Heart right ventricle (tissue), 16 donors: ENCODE results near the gene BNIP3. TPM values are rescaled to one million over a fixed set of nuclear protein-coding genes. Genes with fewer than 3 reads are reported as not detected.
A peak's percentile ranks its signal among the peaks of the same experiment; 100 is the strongest.

Experiments
- ATAC-seq, 8 donors: fragments of 200-7000 bp; cut with Tn5 transposase; one replicate each; pipeline ENCODE4 v1.9.1; 2020; ENCODE audit warnings: mild to moderate bottlenecking in 8 of 8, moderate library complexity in 8 of 8, moderate number of reproducible peaks in 1 of 8
- DNase-seq, 2 donors: peaks; one replicate each; pipeline ENCODE4 v3.0.0-alpha.2; 2020
- H3K27ac ChIP-seq, 10 donors: fragments of 200-600 bp; sonication (generic) in 2 of 10; one replicate each; pipeline versions ENCODE4 v1.5.0 to v1.8.0; 2020 to 2022; ENCODE audit warnings: mild to moderate bottlenecking in 3 of 10
- H3K27me3 ChIP-seq, 7 donors: fragments of 200-600 bp; one replicate each; pipeline ENCODE4 v1.8.0; 2021 to 2022; ENCODE audit warnings: mild to moderate bottlenecking in 2 of 7
- H3K36me3 ChIP-seq, 9 donors: fragments of 200-600 bp; sonication (generic) in 1 of 9; one replicate each; pipeline versions ENCODE4 v1.5.0 to v1.8.0; 2020 to 2022; ENCODE audit warnings: mild to moderate bottlenecking in 2 of 9
- H3K4me1 ChIP-seq, 9 donors: fragments of 200-600 bp; sonication (generic) in 1 of 9; one replicate each; pipeline versions ENCODE4 v1.5.0 to v1.8.0; 2020 to 2022; ENCODE audit warnings: mild to moderate bottlenecking in 4 of 9
- H3K4me3 ChIP-seq, 10 donors: fragments of 200-600 bp; sonication (generic) in 2 of 10; one replicate each; pipeline versions ENCODE4 v1.5.0 to v1.8.0; 2020 to 2022; ENCODE audit warnings: mild to moderate bottlenecking in 7 of 10, moderate library complexity in 2 of 10
- H3K9me3 ChIP-seq, 11 donors: fragments of 200-600 bp in 10 of 11; sonication (generic) in 2 of 11; one replicate each; pipeline versions ENCODE4 v1.5.0 to v1.8.0; 2013 to 2022; ENCODE audit warnings: mild to moderate bottlenecking in 2 of 11, control low read depth in 1 of 11, moderate library complexity in 1 of 11
- WGBS, 2 donors: extraction: QIAGEN DNeasy Blood & Tissue Kit; methylation state at CpG; one replicate each; pipeline ENCODE4 v1.1.7; 2013; ENCODE audit warnings: inconsistent platforms in 1 of 2; 5-methylcytosine and 5-hydroxymethylcytosine counted together
- intact Hi-C, 10 donors: fragments of 100-400 bp; cut with DNase I; formaldehyde crosslinking; loops; one replicate each; pipeline versions ENCODE4 v1.11.1 to v1.14.2; 2022
- polyA plus RNA-seq, 2 donors: library from polyadenylated mRNA; stranded (reverse); fragments of 200-250 nt; gene quantifications; one replicate each; pipeline ENCODE4 v1.2.3, GENCODE V29; 2013
- total RNA-seq, 10 donors: library from RNA; stranded (reverse); fragmentation: NEBNext Ultra II Directional in 3 of 10; extraction: Animal tissue kit (Norgen Biotek cat#: 25700) in 3 of 10; gene quantifications; one replicate each; pipeline versions ENCODE4 v1.2.1 to v1.2.4, GENCODE V29; 2021 to 2023
- TF ChIP-seq, protein P1 (sequence below), 9 donors: fragments of 200-600 bp; sonication (generic) in 2 of 9; IDR thresholded peaks; one replicate each; pipeline versions ENCODE4 v1.5.0 to v1.8.0; 2021 to 2022; ENCODE audit warnings: antibody characterized with exemption in 9 of 9, mild to moderate bottlenecking in 5 of 9, moderate library complexity in 1 of 9
- donor health status: Arrhythmogenic right ventricular cardiomyopathy.
- donor health status: ischemic (EF 13 %, LVEDD 7.1; RV severe dilation, severe dysfunction).
- donor health status: healthy with polysubstance abuse.
- donor health status: DM: no; HTN: yes; CAD: no.
- donor health status: DM: no; HTN: no; CAD: no.
- donor health status: ischemic (EF 25% LVEDD 6.9; RV normal size, moderate dysfunction).
- donor health status: ischemic (EF 25% LVEDD 5.7; RV mildly dilated, moderate dysfunction).
- donor health status: healthy.
- donor health status: DM: yes; HTN: yes; CAD: no.
- donor health status: Ischemic cardiomyopathy.
- donor health status: ischemic (EF 35%, LVEDD 5.7; RV mildly dilated, moderate dysfunction).
- donor health status: nonischemic (EF 11% LVEDD 7.7; RV severe dilation, severe dysfunction).
- donor health status: DM: yes; HTN: yes; CAD: no.
- donor health status: PGD.
- donor health status: ischemic (EF 29% LVEDD 5.4; RV normal size, mild dysfunction).
- donor health status: nonischemic (EF 23%, LVEDD 6.1; RV moderate dilation, normal function).

The BNIP3 gene
- total and polyA plus RNA-seq, 12 donors: 34.6 to 211 (median 148) TPM

DNA sequence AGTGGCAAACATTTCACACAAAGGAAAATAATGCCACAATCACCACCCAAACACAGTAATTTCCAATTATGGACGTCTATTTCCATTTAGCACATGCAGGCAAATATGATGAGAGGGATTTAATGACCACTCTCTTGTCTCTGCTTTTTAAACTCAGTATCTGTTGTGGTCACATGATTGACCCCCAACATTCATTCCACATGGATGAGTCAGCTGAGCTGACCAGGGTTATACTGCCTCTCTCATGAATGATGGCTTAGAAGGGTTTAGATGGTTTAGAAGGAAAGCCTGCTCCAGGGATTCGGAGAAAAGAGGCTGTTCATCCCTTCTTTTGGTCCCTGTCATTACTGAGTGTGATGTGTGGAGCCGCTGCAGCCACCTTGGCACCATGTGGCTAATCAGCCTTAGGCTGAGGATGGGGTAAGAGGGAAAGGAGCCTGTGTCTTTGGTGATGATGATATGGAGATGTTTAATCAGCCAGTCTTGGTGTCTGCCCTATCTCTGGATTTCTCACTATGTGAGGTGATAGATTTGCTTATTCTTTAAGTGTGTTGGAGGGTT is 45.8 kb upstream of the BNIP3 start:
- no peaks in the 10 kb centered on the region for H3K36me3 ChIP-seq
- TF ChIP-seq, protein P1, sequence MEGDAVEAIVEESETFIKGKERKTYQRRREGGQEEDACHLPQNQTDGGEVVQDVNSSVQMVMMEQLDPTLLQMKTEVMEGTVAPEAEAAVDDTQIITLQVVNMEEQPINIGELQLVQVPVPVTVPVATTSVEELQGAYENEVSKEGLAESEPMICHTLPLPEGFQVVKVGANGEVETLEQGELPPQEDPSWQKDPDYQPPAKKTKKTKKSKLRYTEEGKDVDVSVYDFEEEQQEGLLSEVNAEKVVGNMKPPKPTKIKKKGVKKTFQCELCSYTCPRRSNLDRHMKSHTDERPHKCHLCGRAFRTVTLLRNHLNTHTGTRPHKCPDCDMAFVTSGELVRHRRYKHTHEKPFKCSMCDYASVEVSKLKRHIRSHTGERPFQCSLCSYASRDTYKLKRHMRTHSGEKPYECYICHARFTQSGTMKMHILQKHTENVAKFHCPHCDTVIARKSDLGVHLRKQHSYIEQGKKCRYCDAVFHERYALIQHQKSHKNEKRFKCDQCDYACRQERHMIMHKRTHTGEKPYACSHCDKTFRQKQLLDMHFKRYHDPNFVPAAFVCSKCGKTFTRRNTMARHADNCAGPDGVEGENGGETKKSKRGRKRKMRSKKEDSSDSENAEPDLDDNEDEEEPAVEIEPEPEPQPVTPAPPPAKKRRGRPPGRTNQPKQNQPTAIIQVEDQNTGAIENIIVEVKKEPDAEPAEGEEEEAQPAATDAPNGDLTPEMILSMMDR (IDR thresholded peaks at IDR 0.05): no peak
- H3K9me3 ChIP-seq: no peaks in the 10 kb centered on the region
- intact Hi-C loops: loop anchor here in 1 of 10 donors (10.0 kb wide), 1 partner anchor 117 kb away; no protein-coding TSS in a partner anchor
- no peak overlapping the region for H3K4me3 ChIP-seq
- H3K27ac ChIP-seq: no peak overlapping the region
- DNase-seq: no peak
- 69 to 78% methylated on average over 3 of the region's 3 CpGs for WGBS, 2 donors
- no peak for ATAC-seq
- peaks cover 0 to 12% (median 8%) of the 10 kb centered on the region in 9 donors for H3K4me1 ChIP-seq
- H3K27me3 ChIP-seq: peaks cover 0 to 67% (median 54%) of the 10 kb centered on the region in 7 donors

DNA sequence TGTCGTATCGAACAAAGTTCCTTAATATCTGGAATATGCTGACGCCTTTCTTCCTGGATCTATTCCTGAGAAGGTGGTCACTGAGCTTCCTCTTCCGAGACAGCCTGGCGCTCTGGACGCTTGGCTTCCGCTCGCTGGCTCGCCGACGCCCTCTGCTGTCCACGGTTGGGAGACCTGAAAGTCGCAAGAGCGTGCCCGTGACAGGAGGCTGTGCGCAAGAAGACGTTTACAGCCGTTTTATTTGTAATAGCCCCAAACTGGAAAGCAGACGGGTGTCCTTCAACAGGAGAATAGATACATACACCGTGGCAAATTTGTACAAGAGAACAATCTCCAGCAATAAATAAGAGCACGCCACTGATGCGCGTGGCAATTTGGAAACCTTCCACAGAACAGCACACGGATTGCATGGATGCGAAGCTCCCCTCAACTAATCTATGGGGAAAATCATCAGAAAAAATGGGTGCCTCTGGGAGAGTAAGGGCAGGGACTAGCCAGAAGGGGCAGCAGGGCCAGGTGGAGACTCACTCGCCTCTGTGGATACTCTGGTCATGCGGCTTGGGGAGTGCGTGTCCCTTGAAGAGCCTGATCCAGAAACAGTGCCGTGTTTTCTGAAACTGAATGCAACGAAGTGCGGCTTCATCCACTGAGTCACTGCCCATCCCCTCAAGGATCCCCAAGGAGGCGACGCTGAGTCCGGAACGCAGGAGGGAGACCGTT is 41.5 kb upstream of the BNIP3 start:
- intact Hi-C loops: loop anchor here (1.0 to 10.0 kb wide), 7 partner anchors 41 to 138 kb away; partner anchors contain the start of genes BNIP3 (in 3 of the 10) and PPP2R2D (in 1 of the 10)
- 16 to 20% methylated on average over 36 of the region's 36 CpGs for WGBS, 2 donors

GRCh38 chr10:132022241-132022640 is 40.5 kb upstream of the BNIP3 start:
- Histone ChIP-seq H3K27me3 (peaks cover 0 to 32% (median 28%) of the 10 kb centered on the region in 7 donors), H3K4me1 (peaks cover 0 to 12% (median 8%) of the 10 kb centered on the region in 9 donors), H3K4me3 (no peak overlapping the region), H3K27ac (no peak overlapping the region), H3K9me3 (no peaks in the 10 kb centered on the region), H3K36me3 (no peaks in the 10 kb centered on the region)
- WGBS, 2 donors: 73 to 84% methylated on average over 18 of the region's 18 CpGs
- DNase-seq: no peak
- ATAC-seq: no peak
- intact Hi-C loops: loop anchor here (2.0 to 10.0 kb wide), 5 partner anchors 40 to 137 kb away; partner anchors contain the start of genes BNIP3 (in 3 of the 10) and PPP2R2D (in 1 of the 10)
- TF ChIP-seq, protein P1 (IDR thresholded peaks at IDR 0.05): no peak

More for the DNA sequence above, 41.5 kb upstream of the BNIP3 start:
- ATAC-seq: peak; percentile 78 to 95 (median 90)
- Histone ChIP-seq H3K4me1 (peaks cover 0 to 12% (median 8%) of the 10 kb centered on the region in 9 donors), H3K27me3 (peaks cover 0 to 43% (median 34%) of the 10 kb centered on the region in 7 donors), H3K4me3 (peak overlapping the region; percentile 28 to 45 (median 34)), H3K27ac (no peak overlapping the region), H3K36me3 (no peaks in the 10 kb centered on the region), H3K9me3 (no peaks in the 10 kb centered on the region)
- DNase-seq: peak; percentile 82 to 89
- TF ChIP-seq, protein P1 (IDR thresholded peaks at IDR 0.05): peak; percentile 87 to 97 (median 91)

GRCh38 chr10:132021504-132022143 is 39.9 kb upstream of the BNIP3 start:
- Histone ChIP-seq H3K4me1 (peaks cover 0 to 12% (median 8%) of the 10 kb centered on the region in 9 donors), H3K27ac (no peak overlapping the region), H3K27me3 (peaks cover 0 to 29% (median 23%) of the 10 kb centered on the region in 7 donors), H3K9me3 (no peaks in the 10 kb centered on the region), H3K4me3 (no peak overlapping the region), H3K36me3 (no peaks in the 10 kb centered on the region)
- DNase-seq (no peak), ATAC-seq (peak in 1 of 8 donors; percentile 12)
- WGBS, 2 donors: 86 to 87% methylated on average over 16 of the region's 16 CpGs
- intact Hi-C loops: loop anchor here (2.0 to 10.0 kb wide), 5 partner anchors 39 to 137 kb away; partner anchors contain the start of genes BNIP3 (in 3 of the 10) and PPP2R2D (in 1 of the 10)
- TF ChIP-seq, protein P1 (IDR thresholded peaks at IDR 0.05): no peak
